Right lobe of liver (tissue), 4 donors: Measurements from ENCODE around the gene ZBTB14.

ENCODE experiments used
- POLR2A ChIP-seq: fragments of 450-650 bp; IDR thresholded peaks from one replicate; pipeline ENCODE4 v1.6.1; 2017; ENCODE audit warnings: antibody characterized with exemption, mild to moderate bottlenecking
- TF ChIP-seq, protein P1 (sequence below), 4 donors: fragments of 200-600 bp in 3 of 4; fragments of 450-650 bp in 1 of 4; IDR thresholded peaks; one replicate each; pipeline versions ENCODE4 v1.5.1 to v1.8.0; 2016 to 2022; ENCODE audit warnings: antibody characterized with exemption in 4 of 4, mild to moderate bottlenecking in 2 of 4
- donor health status: DM: no; HTN: no; CAD: no.
- donor health status: DM: no; HTN: no; CAD: no.
- donor health status: DM: no; HTN: yes; CAD: no.

DNA sequence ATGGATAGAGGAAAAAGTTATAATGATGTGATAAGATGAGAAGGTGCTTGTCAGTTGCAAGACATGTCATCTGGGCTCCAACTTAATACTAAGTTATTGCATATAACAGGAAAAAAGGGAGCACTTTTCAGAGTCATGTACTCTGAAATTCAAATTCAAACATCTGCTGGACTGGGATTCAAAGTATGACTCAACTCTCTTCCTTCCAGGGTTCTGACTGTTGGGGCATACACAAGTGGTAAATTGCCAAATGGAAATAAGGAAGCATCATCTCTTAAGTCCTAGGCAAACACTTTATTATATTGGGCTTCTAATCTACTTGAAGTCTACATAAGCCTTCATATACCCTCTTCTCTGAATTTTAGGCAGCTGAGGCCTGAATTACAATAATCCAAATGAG, 44.9 kb downstream of the ZBTB14 start:
- TF ChIP-seq, protein P1, sequence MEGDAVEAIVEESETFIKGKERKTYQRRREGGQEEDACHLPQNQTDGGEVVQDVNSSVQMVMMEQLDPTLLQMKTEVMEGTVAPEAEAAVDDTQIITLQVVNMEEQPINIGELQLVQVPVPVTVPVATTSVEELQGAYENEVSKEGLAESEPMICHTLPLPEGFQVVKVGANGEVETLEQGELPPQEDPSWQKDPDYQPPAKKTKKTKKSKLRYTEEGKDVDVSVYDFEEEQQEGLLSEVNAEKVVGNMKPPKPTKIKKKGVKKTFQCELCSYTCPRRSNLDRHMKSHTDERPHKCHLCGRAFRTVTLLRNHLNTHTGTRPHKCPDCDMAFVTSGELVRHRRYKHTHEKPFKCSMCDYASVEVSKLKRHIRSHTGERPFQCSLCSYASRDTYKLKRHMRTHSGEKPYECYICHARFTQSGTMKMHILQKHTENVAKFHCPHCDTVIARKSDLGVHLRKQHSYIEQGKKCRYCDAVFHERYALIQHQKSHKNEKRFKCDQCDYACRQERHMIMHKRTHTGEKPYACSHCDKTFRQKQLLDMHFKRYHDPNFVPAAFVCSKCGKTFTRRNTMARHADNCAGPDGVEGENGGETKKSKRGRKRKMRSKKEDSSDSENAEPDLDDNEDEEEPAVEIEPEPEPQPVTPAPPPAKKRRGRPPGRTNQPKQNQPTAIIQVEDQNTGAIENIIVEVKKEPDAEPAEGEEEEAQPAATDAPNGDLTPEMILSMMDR (IDR thresholded peaks at IDR 0.05): no peak
- no peak for TF ChIP-seq POLR2A
